Bronchial epithelial cell (primary cell): Measurements from ENCODE around the gene SLC25A12. TPM values are rescaled to one million over a fixed set of nuclear protein-coding genes. Genes with fewer than 3 reads are reported as not detected.
"Not testable (repeated sequence)": the region's sequence is repeated elsewhere in the genome, so short reads cannot be mapped to it uniquely, and the experiment has no call there.

Source experiments
- DNase-seq: peaks from one replicate; pipeline ENCODE4 v3.0.0-alpha.2; 2010; ENCODE audit warnings: low read depth
- FAIRE-seq: peaks from 2 replicates; lab custom pipeline; 2011; peaks lifted over from hg19 to GRCh38; lab: Jason Lieb, UNC
- H3K27me3 ChIP-seq: 2 replicates; pipeline ENCODE4 v1.5.1; 2011; ENCODE audit warnings: low read length; ENCODE audit not compliant: control insufficient read depth, insufficient read depth
- H3K36me3 ChIP-seq: 2 replicates; pipeline ENCODE4 v1.5.1; 2011; ENCODE audit warnings: low read length; ENCODE audit not compliant: control insufficient read depth, insufficient read depth
- H3K4me3 ChIP-seq: 2 replicates; pipeline ENCODE4 v1.5.1; 2011; ENCODE audit warnings: mild to moderate bottlenecking, low read depth, low read length, control low read depth
- total RNA-seq: library from RNA; depleted of rRNA; stranded (reverse); fragments of >200 nt; gene quantifications from 2 replicates; pipeline ENCODE4 v1.2.1, GENCODE V29; 2014
- TF ChIP-seq, protein P1 (sequence below): IDR thresholded peaks from 2 replicates; pipeline ENCODE4 v1.5.1; 2011; ENCODE audit warnings: mild to moderate bottlenecking, moderate library complexity, low read length, control low read depth, inconsistent platforms; ENCODE audit not compliant: insufficient read depth, severe bottlenecking

The SLC25A12 gene
- total RNA-seq, 1 donor from 2014 or later = 9.5 TPM

DNA sequence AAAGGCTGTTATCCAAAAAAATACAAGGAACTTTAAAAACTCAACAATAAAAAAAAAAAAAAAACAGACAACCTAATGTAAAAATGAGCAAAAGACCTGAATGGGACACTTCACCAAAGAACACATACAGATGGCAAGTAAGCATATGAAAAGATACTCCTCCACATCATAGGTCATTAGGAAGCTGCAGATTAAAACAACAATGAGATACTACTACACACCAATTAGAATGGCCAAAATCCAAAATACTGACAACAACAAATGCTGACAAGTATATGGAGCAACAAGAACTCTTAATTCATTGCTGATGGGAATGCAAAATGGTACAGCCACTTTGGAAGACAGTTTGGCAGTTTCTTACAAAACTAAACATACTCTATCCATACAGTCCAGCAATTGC is 122.6 kb downstream of the SLC25A12 start:
- TF ChIP-seq, protein P1, sequence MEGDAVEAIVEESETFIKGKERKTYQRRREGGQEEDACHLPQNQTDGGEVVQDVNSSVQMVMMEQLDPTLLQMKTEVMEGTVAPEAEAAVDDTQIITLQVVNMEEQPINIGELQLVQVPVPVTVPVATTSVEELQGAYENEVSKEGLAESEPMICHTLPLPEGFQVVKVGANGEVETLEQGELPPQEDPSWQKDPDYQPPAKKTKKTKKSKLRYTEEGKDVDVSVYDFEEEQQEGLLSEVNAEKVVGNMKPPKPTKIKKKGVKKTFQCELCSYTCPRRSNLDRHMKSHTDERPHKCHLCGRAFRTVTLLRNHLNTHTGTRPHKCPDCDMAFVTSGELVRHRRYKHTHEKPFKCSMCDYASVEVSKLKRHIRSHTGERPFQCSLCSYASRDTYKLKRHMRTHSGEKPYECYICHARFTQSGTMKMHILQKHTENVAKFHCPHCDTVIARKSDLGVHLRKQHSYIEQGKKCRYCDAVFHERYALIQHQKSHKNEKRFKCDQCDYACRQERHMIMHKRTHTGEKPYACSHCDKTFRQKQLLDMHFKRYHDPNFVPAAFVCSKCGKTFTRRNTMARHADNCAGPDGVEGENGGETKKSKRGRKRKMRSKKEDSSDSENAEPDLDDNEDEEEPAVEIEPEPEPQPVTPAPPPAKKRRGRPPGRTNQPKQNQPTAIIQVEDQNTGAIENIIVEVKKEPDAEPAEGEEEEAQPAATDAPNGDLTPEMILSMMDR = no peak
- DNase-seq = no peak
- Histone ChIP-seq H3K4me3 (no peak overlapping the region), H3K36me3 (no peaks in the 10 kb centered on the region), H3K27me3 (no peaks in the 10 kb centered on the region)
- no peak for FAIRE-seq

DNA sequence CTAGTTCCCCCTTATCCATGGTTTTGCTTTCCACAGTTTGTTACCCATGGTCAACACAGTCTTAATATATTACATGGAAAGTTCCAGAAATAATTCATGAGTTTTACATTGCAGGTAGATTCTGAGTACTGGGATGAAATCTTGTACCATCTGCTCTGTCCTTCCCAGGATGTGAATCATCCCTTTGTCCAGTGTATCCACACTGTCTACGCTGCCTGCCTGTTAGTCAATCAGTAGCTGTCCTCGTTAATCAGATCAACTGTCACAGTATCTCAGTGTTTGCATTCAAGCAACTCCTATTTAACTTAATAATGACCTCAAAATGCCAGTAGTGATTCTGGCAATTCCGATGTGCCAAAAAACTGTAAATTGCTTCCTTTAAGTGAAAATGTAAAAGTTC is 130.4 kb downstream of the SLC25A12 start:
- TF ChIP-seq, protein P1 = no peak
- H3K27me3 ChIP-seq = no peaks in the 10 kb centered on the region
- peaks cover 4% of the 10 kb centered on the region for H3K36me3 ChIP-seq
- H3K4me3 ChIP-seq = no peak overlapping the region
- FAIRE-seq = no peak
- DNase-seq = peak; percentile 40

DNA sequence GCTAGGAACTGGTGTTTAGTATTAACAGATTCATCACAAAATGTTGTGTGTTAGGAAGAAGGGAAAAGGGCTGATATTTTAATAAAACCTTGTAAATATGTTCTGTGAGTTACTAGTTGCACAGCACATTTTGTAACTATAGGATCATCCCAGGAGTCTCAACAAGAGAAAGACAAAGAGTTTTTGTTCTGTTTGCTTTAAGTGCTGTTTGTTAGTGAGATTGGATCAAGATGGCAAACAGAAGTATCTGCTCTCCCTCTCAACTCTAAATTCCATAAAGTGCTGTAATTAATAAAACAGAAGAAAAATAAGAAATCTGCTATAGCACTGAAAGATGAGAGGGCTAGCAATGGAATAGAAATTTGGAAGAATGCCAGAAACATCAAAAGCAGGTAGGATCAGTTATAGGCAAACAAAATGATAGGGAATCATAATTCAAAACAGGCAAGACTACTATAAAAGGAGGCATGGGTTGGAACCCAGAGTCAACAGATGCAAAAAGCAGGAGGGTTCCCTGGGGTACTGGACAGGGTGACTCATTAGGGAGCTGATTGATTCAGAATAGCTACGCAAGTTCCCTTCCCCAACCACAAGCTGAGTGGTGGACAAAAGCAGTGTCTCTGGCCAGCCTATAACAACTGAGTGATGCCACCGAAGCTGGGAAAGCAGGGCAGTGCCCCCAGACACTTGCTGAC is 131.0 kb downstream of the SLC25A12 start:
- H3K27me3 ChIP-seq = no peaks in the 10 kb centered on the region
- H3K36me3 ChIP-seq = peaks cover 4% of the 10 kb centered on the region
- TF ChIP-seq, protein P1 = no peak
- DNase-seq (peak; percentile 24), FAIRE-seq (no peak)
- H3K4me3 ChIP-seq = no peak overlapping the region

DNA sequence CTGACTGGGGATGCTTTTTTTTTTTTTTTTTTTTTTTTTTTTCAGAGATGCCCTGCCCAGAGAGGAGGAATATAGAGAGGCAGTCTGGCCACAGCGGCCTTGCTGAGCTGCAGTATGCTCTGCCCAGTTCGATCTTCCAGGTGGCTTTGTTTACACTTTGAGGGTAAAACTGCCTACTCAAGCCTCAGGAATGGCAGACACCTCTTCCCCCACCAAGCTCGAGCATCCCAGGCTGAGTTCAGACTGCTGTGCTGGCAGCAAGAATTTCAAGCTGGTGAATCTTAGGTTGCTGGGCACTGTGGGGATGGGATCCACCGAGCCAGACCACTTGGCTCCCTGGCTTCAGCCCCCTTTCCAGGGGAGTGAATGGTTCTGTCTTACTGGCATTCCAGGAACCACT is 132.9 kb downstream of the SLC25A12 start:
- not testable (repeated sequence) for H3K4me3 ChIP-seq, H3K27me3 ChIP-seq, FAIRE-seq, DNase-seq, H3K36me3 ChIP-seq

DNA sequence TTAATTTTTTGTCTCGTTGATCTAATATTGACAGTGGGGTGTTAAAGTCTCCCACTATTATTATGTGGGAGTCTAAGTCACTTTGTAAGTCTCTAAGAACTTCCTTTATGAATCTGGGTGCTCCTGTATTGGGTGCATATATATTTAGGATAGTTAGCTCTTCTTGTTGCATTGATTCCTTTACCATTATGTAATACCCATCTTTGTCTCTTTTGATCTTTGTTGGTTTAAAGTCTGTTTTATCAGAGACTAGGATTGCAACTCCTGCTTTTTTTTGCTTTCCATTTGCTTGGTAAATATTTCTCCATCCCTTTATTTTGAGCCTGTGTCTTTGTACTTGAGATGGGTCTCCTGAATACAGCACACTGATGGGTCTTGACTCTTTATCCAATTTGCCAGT is 135.3 kb downstream of the SLC25A12 start:
- H3K36me3 ChIP-seq, DNase-seq, H3K27me3 ChIP-seq, H3K4me3 ChIP-seq, FAIRE-seq: not testable (repeated sequence)

DNA sequence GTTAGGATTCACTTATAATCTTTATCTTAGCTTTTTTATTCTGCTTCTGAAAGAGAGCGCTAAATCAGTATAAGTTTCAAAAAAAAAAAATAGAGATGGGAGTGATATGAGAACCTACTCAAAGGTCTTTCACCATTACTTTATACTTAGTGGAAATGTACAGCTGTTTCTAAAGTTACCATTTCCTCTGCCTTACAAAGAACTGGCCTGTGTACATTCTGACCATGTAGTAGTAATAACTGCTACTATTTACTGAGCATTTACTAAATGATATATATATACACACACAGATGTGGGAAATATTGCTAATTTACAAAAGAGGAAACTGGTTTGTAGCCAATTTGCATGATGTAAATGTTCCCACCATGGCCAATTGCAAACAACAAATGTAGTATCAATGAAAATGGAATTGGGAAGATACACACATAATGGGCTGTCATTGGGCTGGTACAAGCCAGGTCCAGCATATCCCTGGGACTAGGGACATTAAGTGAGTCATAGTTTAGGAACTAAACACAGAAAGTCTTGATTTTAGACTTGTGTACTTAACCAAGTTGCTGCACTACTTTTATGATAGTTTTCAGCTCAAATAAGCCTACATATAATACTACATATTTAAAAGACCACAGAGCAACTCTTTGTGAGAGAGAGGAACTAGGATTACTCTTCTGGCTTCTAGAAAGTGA is 139.6 kb downstream of the SLC25A12 start:
- Histone ChIP-seq H3K36me3 (peaks cover 2% of the 10 kb centered on the region), H3K27me3 (no peaks in the 10 kb centered on the region), H3K4me3 (no peak overlapping the region)
- TF ChIP-seq, protein P1 = no peak
- DNase-seq (no peak), FAIRE-seq (no peak)
